Measurements from ENCODE around the gene SYTL5.

DNA sequence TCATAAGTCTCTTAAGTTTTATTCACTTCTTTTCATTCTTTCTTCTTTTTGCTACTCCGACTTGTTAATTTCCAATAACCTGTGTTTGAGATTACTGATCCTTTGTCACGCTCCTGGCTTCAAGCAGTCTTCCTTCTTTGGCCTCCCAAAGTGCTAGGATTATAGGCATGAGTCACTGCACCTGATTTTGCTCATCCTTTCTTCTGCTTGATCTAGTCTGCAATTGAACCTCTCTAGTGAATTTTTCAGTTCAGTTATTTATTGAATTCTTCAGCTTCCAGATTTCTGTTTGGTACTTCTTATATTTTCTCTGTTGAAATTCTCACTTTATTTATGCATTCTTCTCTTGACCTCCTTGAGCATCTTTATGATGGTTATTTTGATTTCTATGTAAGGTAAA is 38.6 kb upstream of the SYTL5 start:
- TF ChIP-seq, protein P1, sequence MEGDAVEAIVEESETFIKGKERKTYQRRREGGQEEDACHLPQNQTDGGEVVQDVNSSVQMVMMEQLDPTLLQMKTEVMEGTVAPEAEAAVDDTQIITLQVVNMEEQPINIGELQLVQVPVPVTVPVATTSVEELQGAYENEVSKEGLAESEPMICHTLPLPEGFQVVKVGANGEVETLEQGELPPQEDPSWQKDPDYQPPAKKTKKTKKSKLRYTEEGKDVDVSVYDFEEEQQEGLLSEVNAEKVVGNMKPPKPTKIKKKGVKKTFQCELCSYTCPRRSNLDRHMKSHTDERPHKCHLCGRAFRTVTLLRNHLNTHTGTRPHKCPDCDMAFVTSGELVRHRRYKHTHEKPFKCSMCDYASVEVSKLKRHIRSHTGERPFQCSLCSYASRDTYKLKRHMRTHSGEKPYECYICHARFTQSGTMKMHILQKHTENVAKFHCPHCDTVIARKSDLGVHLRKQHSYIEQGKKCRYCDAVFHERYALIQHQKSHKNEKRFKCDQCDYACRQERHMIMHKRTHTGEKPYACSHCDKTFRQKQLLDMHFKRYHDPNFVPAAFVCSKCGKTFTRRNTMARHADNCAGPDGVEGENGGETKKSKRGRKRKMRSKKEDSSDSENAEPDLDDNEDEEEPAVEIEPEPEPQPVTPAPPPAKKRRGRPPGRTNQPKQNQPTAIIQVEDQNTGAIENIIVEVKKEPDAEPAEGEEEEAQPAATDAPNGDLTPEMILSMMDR (IDR thresholded peaks at IDR 0.05; ENCODE audit: low read depth, low read length, missing input control), result no peak
- no peak for TF ChIP-seq TAF1 (conservative IDR thresholded peaks at IDR 0.05)
- no peak for TF ChIP-seq RAD21 (IDR thresholded peaks at IDR 0.05)
- no peak for TF ChIP-seq NR2F2 (IDR thresholded peaks at IDR 0.05)
- TF ChIP-seq, protein P2, sequence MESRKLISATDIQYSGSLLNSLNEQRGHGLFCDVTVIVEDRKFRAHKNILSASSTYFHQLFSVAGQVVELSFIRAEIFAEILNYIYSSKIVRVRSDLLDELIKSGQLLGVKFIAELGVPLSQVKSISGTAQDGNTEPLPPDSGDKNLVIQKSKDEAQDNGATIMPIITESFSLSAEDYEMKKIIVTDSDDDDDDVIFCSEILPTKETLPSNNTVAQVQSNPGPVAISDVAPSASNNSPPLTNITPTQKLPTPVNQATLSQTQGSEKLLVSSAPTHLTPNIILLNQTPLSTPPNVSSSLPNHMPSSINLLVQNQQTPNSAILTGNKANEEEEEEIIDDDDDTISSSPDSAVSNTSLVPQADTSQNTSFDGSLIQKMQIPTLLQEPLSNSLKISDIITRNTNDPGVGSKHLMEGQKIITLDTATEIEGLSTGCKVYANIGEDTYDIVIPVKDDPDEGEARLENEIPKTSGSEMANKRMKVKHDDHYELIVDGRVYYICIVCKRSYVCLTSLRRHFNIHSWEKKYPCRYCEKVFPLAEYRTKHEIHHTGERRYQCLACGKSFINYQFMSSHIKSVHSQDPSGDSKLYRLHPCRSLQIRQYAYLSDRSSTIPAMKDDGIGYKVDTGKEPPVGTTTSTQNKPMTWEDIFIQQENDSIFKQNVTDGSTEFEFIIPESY (IDR thresholded peaks at IDR 0.05), result no peak
- TF ChIP-seq, protein P3, sequence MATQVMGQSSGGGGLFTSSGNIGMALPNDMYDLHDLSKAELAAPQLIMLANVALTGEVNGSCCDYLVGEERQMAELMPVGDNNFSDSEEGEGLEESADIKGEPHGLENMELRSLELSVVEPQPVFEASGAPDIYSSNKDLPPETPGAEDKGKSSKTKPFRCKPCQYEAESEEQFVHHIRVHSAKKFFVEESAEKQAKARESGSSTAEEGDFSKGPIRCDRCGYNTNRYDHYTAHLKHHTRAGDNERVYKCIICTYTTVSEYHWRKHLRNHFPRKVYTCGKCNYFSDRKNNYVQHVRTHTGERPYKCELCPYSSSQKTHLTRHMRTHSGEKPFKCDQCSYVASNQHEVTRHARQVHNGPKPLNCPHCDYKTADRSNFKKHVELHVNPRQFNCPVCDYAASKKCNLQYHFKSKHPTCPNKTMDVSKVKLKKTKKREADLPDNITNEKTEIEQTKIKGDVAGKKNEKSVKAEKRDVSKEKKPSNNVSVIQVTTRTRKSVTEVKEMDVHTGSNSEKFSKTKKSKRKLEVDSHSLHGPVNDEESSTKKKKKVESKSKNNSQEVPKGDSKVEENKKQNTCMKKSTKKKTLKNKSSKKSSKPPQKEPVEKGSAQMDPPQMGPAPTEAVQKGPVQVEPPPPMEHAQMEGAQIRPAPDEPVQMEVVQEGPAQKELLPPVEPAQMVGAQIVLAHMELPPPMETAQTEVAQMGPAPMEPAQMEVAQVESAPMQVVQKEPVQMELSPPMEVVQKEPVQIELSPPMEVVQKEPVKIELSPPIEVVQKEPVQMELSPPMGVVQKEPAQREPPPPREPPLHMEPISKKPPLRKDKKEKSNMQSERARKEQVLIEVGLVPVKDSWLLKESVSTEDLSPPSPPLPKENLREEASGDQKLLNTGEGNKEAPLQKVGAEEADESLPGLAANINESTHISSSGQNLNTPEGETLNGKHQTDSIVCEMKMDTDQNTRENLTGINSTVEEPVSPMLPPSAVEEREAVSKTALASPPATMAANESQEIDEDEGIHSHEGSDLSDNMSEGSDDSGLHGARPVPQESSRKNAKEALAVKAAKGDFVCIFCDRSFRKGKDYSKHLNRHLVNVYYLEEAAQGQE (IDR thresholded peaks at IDR 0.05), result no peak
- TF ChIP-seq GABPA (IDR thresholded peaks at IDR 0.05 in 1 of 2, conservative IDR thresholded peaks at IDR 0.05 in 1 of 2), result no peak
- no peak for TF ChIP-seq EGR1 (IDR thresholded peaks at IDR 0.05; ENCODE audit: low read depth in 2 of 2)
- TF ChIP-seq RXRA (IDR thresholded peaks at IDR 0.05), result no peak
- TF ChIP-seq, protein P4, sequence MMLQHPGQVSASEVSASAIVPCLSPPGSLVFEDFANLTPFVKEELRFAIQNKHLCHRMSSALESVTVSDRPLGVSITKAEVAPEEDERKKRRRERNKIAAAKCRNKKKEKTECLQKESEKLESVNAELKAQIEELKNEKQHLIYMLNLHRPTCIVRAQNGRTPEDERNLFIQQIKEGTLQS (IDR thresholded peaks at IDR 0.05), result no peak
- TF ChIP-seq, protein P5, sequence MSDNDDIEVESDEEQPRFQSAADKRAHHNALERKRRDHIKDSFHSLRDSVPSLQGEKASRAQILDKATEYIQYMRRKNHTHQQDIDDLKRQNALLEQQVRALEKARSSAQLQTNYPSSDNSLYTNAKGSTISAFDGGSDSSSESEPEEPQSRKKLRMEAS (IDR thresholded peaks at IDR 0.05), result no peak
- no peak for TF ChIP-seq YY1 (IDR thresholded peaks at IDR 0.05)
- TF ChIP-seq FOXA1 (IDR thresholded peaks at IDR 0.05), result no peak
- no peak for TF ChIP-seq SP1 (IDR thresholded peaks at IDR 0.05)

Measured in liver (tissue), 3 donors.